Endothelial cell of umbilical vein (primary cell): Measurements from ENCODE around the gene PPP4C. TPM values are rescaled to one million over a fixed set of nuclear protein-coding genes. Genes with fewer than 3 reads are reported as not detected.

Experiments
- BruUV-seq: library from RNA; stranded (reverse); fragments of 400-500 nt; replicated peaks from 2 replicates; lab custom pipeline; 2021; lab: Mats Ljungman, UMichigan
- CTCF ChIA-PET: fragments of 300-600, 350-600 bp; sonication (Branson Sonifier 250); formaldehyde crosslinking; loops from one replicate; lab custom pipeline; 2021; ENCODE audit warnings: antibody characterized with exemption, inconsistent platforms; lab: Charles Lee
- POLR2A ChIA-PET: fragments of 300-600, 350-600 bp; sonication (Branson Sonifier 250); formaldehyde crosslinking; loops from one replicate; lab custom pipeline; 2021; ENCODE audit warnings: antibody characterized with exemption, inconsistent platforms; lab: Charles Lee
- DNase-seq: peaks from one replicate; pipeline ENCODE4 v3.0.0-alpha.2; 2011; ENCODE audit warnings: low read depth, low spot score
- FAIRE-seq: peaks from 2 replicates; lab custom pipeline; 2011; peaks lifted over from hg19 to GRCh38; lab: Jason Lieb, UNC
- H2AFZ ChIP-seq: 2 replicates; pipeline ENCODE4 v1.6.0; 2012; ENCODE audit warnings: low read depth, low read length, control low read depth, inconsistent platforms
- H3K27ac ChIP-seq: 2 replicates; pipeline ENCODE4 v1.5.1; 2011; ENCODE audit warnings: low read depth, mild to moderate bottlenecking, control low read depth, low read length, moderate library complexity; ENCODE audit not compliant: insufficient read depth
- H3K27me3 ChIP-seq, 2 experiments: 2 replicates each; pipeline versions ENCODE4 v1.6.0 to v1.6.1; 2011; ENCODE audit warnings: low read length in 2 of 2, mixed read lengths in 1 of 2; ENCODE audit not compliant: control insufficient read depth in 2 of 2, insufficient read depth in 2 of 2
- H3K36me3 ChIP-seq, 2 experiments: 2 replicates in 1 of 2; 3 replicates in 1 of 2; pipeline ENCODE4 v1.5.1; 2011; ENCODE audit warnings: low read length in 2 of 2, mild to moderate bottlenecking in 1 of 2, moderate library complexity in 1 of 2; ENCODE audit not compliant: control insufficient read depth in 2 of 2, insufficient read depth in 2 of 2; ENCODE audit errors: extremely low read depth in 1 of 2
- H3K4me1 ChIP-seq: 3 replicates; pipeline ENCODE4 v1.5.1; 2011; ENCODE audit warnings: mild to moderate bottlenecking, low read length; ENCODE audit not compliant: control insufficient read depth, insufficient read depth; ENCODE audit errors: extremely low read depth
- H3K4me2 ChIP-seq: 2 replicates; pipeline ENCODE4 v1.6.1; 2011; ENCODE audit warnings: low read length, control low read depth, mixed read lengths; ENCODE audit not compliant: insufficient read depth
- H3K4me3 ChIP-seq, 3 experiments: fragments of 200-600 bp in 1 of 3; sonication (generic), shearing (Covaris generic) in 1 of 3; replicated peaks in 1 of 3; 2 replicates each; pipeline ENCODE4 v1.5.1; 2011 to 2016; ENCODE audit warnings: control low read depth in 3 of 3, low read length in 3 of 3, mild to moderate bottlenecking in 2 of 3, inconsistent platforms in 1 of 3, low read depth in 1 of 3, moderate library complexity in 1 of 3; ENCODE audit not compliant: insufficient read depth in 1 of 3
- H3K79me2 ChIP-seq: 2 replicates; pipeline ENCODE4 v1.6.0; 2012; ENCODE audit warnings: low read length, inconsistent platforms; ENCODE audit not compliant: control insufficient read depth, insufficient read depth
- H3K9ac ChIP-seq: replicated peaks from 2 replicates; pipeline ENCODE3; 2011; ENCODE audit warnings: low read length, control low read depth; ENCODE audit not compliant: insufficient read depth; ENCODE audit errors: extremely low read depth
- H3K9me1 ChIP-seq: replicated peaks from 3 replicates; pipeline ENCODE4 v1.6.0; 2011; ENCODE audit warnings: mild to moderate bottlenecking, low read length; ENCODE audit not compliant: control insufficient read depth, insufficient read depth; ENCODE audit errors: extremely low read depth
- H3K9me3 ChIP-seq: replicated peaks from 2 replicates; pipeline ENCODE4 v1.5.1; 2012; ENCODE audit warnings: low read length, inconsistent platforms; ENCODE audit not compliant: control insufficient read depth, insufficient read depth
- H4K20me1 ChIP-seq: replicated peaks from 2 replicates; pipeline ENCODE3; 2011; ENCODE audit warnings: mild to moderate bottlenecking, low read length; ENCODE audit not compliant: control insufficient read depth, insufficient read depth; ENCODE audit errors: extremely low read depth
- EZH2 ChIP-seq: IDR thresholded peaks from 2 replicates; pipeline ENCODE4 v1.6.1; 2012; ENCODE audit warnings: borderline replicate concordance, low read depth, mild to moderate bottlenecking, moderate library complexity, low read length, inconsistent platforms; ENCODE audit not compliant: severe bottlenecking
- FOS ChIP-seq: IDR thresholded peaks from 2 replicates; pipeline ENCODE4 v1.6.1; 2011; ENCODE audit warnings: mild to moderate bottlenecking, low read length, moderate library complexity, borderline replicate concordance; ENCODE audit not compliant: insufficient read depth
- MAX ChIP-seq: IDR thresholded peaks from 2 replicates; pipeline ENCODE4 v1.6.1; 2011; ENCODE audit not compliant: insufficient read depth, insufficient read length
- MYC ChIP-seq: IDR thresholded peaks from one replicate; pipeline ENCODE4 v1.6.1; 2011; ENCODE audit warnings: mild to moderate bottlenecking, low read depth, low read length
- POLR2A ChIP-seq: IDR thresholded peaks from 2 replicates; pipeline ENCODE4 v1.6.1; 2012; ENCODE audit warnings: low read depth, mild to moderate bottlenecking, control low read depth, low read length
- dilution Hi-C: fragments of 300-500 bp; cut with MboI; formaldehyde crosslinking; loops from one replicate; pipeline ENCODE4 v1.15.0; 2019; ENCODE audit warnings: low sequenced_read_pairs; ENCODE audit not compliant: extremely low pct_ligation_motif_present
- intact Hi-C: fragments of 100-400 bp; cut with micrococcal nuclease; formaldehyde crosslinking; loops from one replicate; pipeline ENCODE4 v1.10.0; 2022
- polyA plus RNA-seq, 4 experiments: library from polyadenylated mRNA; depleted of rRNA in 3 of 4; stranded (reverse) in 3 of 4; unstranded in 1 of 4; fragments of >200 nt; gene quantifications; 2 replicates each; pipeline versions ENCODE4 v1.2.1 to v1.2.3, GENCODE V29; 2011 to 2012; ENCODE audit warnings: missing spikeins in 1 of 4
- total RNA-seq: library from RNA; stranded (reverse); gene quantifications from 2 replicates; pipeline ENCODE4 v1.2.3, GENCODE V29; 2021
- TF ChIP-seq, protein P1 (sequence below), 2 donors: IDR thresholded peaks; 1 replicate in 1 of 2; 2 replicates in 1 of 2; pipeline ENCODE4 v1.5.1; 2011; ENCODE audit warnings: low read length in 2 of 2, mild to moderate bottlenecking in 2 of 2, moderate library complexity in 2 of 2, control low read depth in 1 of 2, inconsistent platforms in 1 of 2, low read depth in 1 of 2; ENCODE audit not compliant: insufficient read depth in 1 of 2; ENCODE audit errors: extremely low read depth in 1 of 2

PPP4C gene
- total and polyA plus RNA-seq, 2 donors (not counting 3 experiments of a cell fraction or from before 2014, with no cell fraction given): 167 to 327 TPM

DNA sequence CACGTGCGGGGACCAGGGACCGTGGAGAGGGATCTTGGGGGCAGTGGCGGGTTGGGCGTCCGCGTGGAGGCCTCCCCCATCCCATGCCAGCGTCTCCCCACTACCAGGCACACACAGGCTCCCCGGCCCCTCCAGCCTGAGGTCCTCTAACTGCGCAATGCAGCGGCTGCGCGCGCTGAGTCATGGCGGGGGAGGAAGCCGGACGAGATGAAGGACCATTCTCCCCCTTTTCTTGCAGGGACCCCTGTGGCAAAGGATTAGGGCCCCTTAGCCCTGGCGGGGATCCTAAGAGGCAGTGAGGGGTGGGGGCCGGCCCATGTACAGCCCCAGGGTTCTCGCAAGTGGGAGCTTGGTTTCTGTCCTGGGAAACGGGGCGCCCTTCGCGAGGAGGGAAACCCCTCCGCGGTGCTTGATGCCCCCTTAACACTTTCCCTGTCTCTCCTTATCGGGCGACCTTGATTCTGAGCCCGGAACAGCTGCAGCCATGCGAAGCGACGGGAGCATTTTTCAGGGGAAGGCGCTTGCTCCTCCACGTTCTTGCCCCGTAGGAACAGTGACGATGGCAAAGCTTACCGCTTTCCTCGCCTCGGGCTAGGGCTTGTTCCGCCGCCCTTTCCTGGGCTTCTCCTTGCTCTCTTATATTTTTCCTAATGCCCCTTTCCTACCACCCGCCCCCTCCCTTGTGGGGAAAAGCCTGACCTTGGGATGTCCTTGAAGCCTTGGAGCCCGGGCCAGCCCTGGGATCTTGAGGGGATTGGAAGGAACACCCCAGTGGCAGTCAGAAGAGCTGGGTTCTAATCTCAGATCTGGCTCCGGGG, 9.6 kb upstream of the PPP4C start:
- no peaks in the 10 kb centered on the region for H3K9me1 ChIP-seq
- no peaks in the 10 kb centered on the region for H4K20me1 ChIP-seq
- peaks cover 20 to 34% of the 10 kb centered on the region in 2 experiments for H3K36me3 ChIP-seq
- H3K4me3 ChIP-seq: peak overlapping the region; percentile 71 to 95 (median 91)
- no peaks in the 10 kb centered on the region for H3K9me3 ChIP-seq
- DNase-seq (no peak), FAIRE-seq (peak; percentile 44)
- no peak overlapping the region for H2AFZ ChIP-seq
- peaks cover 46% of the 10 kb centered on the region for H3K79me2 ChIP-seq
- intact Hi-C loops: loop anchor here (1.0 to 2.0 kb wide), 5 partner anchors 9 to 592 kb away; partner anchors contain the start of genes FBRS and PPP4C
- peak overlapping the region; percentile 78 for H3K27ac ChIP-seq
- CTCF ChIA-PET: interaction anchor here (0.6 to 4.5 kb wide), 15 partner anchors 8 to 344 kb away, joined by 3 to 53 read pairs (median 3); partner anchors contain the start of genes PPP4C, TBX6 and ZNF48
- H3K4me1 ChIP-seq: peaks cover 29% of the 10 kb centered on the region
- H3K4me2 ChIP-seq: peak overlapping the region; percentile 91
- POLR2A ChIA-PET: interaction anchor here (0.7 to 2.8 kb wide), 7 partner anchors 9 to 364 kb away, joined by 3 to 21 read pairs (median 4); partner anchors contain the start of genes DCTPP1, PPP4C, SEZ6L2 and TBX6
- BruUV-seq: TSS peak; percentile 57
- TF ChIP-seq FOS: peak; percentile 35
- no peak for TF ChIP-seq POLR2A
- TF ChIP-seq MYC: no peak
- no peak for TF ChIP-seq EZH2
- TF ChIP-seq MAX: no peak
- TF ChIP-seq, protein P1, sequence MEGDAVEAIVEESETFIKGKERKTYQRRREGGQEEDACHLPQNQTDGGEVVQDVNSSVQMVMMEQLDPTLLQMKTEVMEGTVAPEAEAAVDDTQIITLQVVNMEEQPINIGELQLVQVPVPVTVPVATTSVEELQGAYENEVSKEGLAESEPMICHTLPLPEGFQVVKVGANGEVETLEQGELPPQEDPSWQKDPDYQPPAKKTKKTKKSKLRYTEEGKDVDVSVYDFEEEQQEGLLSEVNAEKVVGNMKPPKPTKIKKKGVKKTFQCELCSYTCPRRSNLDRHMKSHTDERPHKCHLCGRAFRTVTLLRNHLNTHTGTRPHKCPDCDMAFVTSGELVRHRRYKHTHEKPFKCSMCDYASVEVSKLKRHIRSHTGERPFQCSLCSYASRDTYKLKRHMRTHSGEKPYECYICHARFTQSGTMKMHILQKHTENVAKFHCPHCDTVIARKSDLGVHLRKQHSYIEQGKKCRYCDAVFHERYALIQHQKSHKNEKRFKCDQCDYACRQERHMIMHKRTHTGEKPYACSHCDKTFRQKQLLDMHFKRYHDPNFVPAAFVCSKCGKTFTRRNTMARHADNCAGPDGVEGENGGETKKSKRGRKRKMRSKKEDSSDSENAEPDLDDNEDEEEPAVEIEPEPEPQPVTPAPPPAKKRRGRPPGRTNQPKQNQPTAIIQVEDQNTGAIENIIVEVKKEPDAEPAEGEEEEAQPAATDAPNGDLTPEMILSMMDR (IDR thresholded peaks at IDR 0.05; ENCODE audit: extremely low read depth in 1 of 2, insufficient read depth in 1 of 2, low read depth in 1 of 2, low read length in 2 of 2): no peak
- dilution Hi-C loops: no loop called here
- H3K27me3 ChIP-seq: no peaks in the 10 kb centered on the region
- H3K9ac ChIP-seq: peak overlapping the region; percentile 82
